ENCODE results near the gene PLXNB2.

DNA sequence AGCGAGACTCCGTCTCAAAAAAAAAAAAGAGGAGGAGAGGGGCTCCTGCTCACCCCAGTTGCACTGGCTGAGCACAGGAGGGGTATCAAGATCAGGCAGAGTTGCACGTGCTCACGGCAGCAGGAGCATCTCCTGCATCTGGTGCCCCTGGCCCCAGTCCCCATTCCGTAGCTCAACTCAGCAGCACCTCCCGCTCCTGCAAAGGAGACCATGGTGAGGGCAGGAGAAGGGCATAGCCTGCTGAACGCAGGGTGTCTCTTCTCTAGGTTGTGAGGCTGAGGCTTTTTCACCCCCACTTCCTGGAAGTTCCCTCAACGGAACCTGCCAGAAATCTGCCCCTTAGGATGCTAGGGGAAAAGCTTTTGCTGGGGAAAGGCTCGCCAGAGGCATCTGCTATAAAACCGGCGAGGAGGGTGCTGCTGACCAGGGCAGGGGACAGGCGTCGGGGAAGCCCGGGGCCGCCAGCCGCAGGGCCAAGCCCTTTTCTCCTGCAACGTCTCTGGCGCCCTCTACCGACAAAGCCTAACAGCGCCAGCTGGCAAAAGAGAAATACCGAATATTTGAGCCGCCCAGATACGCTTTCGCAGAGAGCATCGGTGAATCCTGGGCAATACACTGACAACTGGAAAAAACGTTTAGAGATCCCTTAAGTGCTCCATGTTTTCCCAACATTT, 34.7 kb upstream of the PLXNB2 start:
- TF ChIP-seq, protein P1, sequence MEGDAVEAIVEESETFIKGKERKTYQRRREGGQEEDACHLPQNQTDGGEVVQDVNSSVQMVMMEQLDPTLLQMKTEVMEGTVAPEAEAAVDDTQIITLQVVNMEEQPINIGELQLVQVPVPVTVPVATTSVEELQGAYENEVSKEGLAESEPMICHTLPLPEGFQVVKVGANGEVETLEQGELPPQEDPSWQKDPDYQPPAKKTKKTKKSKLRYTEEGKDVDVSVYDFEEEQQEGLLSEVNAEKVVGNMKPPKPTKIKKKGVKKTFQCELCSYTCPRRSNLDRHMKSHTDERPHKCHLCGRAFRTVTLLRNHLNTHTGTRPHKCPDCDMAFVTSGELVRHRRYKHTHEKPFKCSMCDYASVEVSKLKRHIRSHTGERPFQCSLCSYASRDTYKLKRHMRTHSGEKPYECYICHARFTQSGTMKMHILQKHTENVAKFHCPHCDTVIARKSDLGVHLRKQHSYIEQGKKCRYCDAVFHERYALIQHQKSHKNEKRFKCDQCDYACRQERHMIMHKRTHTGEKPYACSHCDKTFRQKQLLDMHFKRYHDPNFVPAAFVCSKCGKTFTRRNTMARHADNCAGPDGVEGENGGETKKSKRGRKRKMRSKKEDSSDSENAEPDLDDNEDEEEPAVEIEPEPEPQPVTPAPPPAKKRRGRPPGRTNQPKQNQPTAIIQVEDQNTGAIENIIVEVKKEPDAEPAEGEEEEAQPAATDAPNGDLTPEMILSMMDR (IDR thresholded peaks at IDR 0.05 in 4 of 5, conservative IDR thresholded peaks at IDR 0.05 in 1 of 5), result peak; percentile 89 to 98 (median 97)
- no peak for TF ChIP-seq POLR2A (IDR thresholded peaks at IDR 0.05)

All from gastrocnemius medialis (tissue), 4 donors.